Myocyte (in vitro differentiated cells): ENCODE measurements around the gene ALKBH5. TPM values are rescaled to one million over a fixed set of nuclear protein-coding genes. Genes with fewer than 3 reads are reported as not detected.
"Not testable (repeated sequence)": the region's sequence is repeated elsewhere in the genome, so short reads cannot be mapped to it uniquely, and the experiment has no call there.

Source experiments
- DNase-seq: peaks from one replicate; pipeline ENCODE4 v3.0.0-alpha.2; 2012; ENCODE audit warnings: low read depth
- total RNA-seq: library from RNA; depleted of rRNA; stranded (reverse); fragments of >200 nt; gene quantifications from 2 replicates; pipeline ENCODE4 v1.2.3, GENCODE V29; 2014

The ALKBH5 gene
- total RNA-seq, 1 donor from 2014 or later: 243 TPM

DNA sequence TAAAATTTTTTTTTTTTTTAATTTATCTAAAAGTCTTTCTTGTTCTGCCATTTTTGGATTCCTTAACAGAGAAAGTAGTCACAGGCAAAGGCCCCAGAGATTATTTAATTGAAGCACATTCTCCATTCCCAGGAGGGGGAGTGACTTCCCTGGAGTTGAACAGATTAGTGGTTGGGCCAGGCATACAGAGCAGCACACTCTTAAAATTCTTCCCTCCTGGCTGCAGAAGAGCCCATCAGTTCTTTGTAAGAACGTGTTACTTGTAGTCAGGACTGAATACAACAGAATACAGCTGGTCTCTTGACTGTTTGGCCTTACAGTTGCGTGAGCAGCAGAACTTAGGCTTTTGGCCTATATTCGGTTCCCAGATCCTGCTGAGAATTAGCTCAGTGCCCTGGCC is 1.8 kb downstream of the ALKBH5 start:
- peak; percentile 73 for DNase-seq

DNA sequence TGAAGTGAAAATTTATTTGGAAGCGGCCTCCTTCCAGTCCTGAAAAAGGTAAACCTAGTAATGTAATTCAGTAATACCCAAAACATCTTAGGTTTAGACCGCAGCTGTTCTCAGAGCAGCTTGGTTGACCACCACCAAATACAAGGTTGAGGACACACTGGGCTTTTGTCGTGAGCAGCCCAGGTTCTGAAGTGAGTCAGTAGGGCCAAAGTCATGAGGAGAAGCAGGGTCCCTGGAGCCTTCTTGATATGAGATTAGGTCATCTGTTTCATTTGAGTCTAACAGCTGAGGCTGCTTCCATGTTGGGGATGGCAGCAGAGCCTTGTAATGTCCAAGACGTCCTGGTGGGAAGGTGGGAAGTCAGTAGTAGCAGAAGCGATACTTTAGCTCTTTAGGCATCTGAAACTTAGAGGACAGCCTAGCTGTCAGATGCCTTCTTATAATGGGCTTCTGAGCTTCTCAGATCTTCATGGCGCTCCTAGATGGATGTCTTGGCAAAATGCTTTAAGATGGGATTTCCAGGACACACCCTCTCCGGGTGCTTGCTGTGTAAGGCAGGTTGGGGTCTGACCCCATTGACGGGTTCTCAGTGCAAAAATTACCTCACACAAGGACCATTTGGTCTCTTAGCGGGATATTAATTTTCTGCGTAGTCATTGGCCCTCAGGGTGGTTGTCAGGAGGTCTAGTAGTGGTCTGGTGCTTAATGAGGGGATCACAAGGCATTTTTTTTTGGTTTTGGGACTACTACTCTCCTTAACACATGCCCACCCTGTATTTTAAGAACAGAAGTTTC is 2.4 kb downstream of the ALKBH5 start:
- peak; percentile 83 for DNase-seq

DNA sequence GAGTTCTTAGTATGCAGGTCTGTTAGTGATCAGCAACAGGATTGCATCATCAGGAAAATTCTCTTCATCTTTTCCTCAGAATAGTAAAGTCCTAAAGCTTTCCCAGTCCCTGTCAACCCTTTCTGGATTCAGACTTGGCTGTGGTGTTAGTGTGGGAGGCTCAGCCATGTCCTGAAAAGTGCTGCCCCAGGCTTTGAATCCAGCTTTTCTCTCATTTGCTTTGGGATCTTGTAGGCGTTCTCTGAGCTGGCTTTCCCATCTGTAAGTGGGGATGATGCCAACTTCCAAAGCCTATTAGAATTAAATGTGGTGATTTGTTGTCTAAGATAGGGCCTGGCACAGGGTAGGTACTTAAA is 3.0 kb downstream of the ALKBH5 start:
- DNase-seq: peak; percentile 34

DNA sequence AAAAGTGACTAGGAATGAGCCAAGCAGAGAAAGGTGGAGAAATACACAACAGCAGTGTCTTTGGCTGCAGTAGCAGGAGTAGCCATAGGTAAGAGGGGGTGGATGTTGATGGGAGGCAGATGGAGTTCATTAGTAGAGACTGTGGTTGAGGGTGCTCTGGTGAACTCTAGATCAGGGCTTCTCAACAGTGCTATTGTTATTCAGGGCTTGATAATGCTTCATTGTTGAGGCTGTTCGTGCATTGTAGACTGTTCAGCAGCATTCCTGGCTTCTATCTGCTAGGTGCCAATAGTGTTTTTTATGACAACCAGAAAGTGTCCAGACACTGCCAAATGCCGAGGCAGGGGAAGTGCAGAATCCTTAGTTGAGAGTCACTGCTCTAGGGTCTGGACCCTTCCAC is 3.6 kb downstream of the ALKBH5 start:
- no peak for DNase-seq

DNA sequence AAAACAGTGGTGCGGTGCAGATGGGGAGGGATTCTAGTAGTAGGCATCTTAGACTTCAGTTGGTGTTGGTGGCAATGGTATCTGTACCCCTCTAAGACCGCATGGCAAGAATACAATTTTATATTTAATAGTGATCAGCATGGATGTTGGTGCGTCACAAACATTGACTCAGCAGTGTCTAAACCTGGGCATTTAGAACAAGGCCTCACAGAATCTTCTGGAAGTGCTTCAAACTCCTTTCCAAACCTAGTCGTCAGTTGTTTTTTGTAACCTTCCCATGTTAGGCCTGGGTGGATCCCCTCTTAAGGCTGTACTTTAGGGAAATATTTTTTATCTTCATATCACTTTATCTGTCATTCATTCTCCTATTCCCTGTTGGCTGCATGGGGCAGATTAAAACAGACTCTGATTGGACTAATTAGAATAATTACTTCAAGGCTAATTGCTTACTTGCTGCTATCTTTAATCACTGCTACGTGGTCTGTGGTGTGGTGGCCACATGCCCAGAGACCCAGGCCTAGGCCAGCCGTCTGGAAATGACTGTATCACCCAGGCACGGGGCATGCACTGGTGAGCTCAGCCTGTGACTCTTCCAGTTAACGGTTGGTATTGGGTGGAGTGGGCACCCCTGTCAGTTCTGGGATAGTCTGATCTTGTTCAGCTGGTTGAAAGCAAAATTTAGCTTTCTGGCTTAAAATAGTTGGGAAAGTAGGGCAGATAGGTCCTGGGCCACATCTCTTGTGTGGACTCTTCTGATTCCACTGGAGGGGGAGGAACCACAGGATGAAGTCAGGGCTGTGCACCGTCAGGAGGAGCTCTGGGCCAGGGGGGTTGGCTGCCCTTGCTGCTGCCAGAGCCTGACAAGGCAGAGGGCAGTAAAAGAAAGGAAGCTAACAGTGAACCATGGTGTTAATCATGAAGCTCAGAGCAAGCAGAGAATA is 4.5 kb downstream of the ALKBH5 start:
- peak; percentile 89 for DNase-seq

DNA sequence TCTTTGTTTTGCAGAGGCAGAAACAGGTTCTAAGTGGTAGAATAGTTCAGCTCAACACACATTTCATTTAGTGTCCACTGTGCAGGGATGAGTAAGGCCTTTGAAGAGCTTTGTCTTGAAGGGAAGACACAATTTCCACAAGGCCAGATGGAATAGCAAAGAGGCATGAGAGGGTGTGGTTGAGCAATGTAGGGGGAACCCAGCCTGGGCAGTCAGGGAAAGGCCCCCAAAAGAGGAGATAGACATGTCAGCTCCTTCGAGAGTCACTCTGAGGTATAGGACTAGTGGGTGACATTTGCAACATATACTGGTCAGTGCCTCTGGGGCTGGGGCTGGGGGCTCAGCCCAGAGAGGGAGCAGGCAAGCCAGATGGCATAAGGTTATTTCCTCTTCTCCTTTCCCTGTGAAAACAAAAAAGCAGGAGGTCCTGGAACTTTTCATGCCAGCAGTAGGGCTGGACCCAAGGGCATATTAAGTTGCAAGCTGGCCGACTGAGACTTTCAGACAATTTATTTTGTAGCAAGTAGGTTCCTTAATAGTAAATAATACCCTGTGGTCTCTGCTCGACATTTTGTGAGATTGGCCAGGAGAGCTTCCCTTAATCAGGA is 7.1 kb downstream of the ALKBH5 start:
- peak; percentile 10 for DNase-seq

DNA sequence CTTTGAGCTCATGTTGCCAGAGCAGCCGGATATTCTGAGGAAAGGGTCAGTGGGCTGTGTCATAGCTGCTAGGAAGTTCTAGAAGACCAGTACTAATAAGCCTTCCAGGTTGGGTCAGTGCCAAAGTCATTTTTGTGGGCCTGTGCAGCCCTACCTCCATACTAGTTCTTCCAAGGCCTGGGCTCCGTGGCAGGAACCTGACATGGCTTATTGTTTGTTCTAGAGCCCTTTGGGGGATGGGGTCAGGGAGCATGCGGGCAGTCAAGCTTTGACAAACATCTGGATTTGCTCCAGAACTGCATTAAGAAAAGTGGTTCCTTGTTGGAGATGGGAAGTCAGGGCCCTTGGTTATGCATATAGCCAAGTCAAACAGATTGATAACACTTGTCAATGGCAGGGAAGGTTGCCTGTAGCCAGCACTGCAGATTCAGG is 7.6 kb downstream of the ALKBH5 start:
- DNase-seq: peak; percentile 47

DNA sequence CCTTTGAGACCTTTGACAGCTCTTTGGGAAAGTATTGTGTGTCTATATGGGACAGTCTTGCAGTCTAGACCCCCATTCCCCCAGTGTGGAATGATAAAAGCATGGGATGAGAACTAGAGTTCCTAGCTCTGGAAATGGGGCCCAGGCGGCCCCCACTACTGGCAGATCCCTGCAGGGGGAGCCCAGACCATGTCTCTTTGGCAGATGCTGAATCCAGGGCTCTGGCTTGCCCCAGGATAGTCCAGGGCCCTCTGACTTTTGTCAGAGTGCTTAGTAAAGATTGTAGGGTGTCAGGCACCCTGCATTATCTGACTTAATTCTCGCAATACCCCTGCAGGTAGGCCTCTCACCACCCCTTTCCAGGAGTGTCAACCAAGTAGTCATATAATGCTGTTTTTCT is 8.3 kb downstream of the ALKBH5 start:
- no peak for DNase-seq

DNA sequence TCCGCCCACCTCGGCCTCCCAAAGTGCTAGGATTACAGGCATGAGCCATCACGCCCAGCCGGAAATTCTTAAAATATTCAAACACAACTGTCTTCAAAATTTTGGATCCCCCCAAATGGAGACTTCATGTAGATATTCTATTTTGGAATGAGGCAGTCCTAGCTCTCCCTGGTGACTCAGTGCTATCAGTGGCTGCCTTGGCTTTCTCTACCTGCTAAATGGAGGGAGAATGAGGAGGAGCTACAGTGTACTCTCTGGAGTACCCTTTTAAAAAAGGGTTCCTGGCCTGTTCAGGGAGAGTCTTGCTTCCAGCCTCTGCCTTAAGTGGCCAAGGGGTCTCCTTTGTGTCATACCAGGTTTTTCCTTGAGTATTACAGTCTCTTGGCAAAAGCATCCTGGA is 10.8 kb downstream of the ALKBH5 start:
- no peak for DNase-seq

DNA sequence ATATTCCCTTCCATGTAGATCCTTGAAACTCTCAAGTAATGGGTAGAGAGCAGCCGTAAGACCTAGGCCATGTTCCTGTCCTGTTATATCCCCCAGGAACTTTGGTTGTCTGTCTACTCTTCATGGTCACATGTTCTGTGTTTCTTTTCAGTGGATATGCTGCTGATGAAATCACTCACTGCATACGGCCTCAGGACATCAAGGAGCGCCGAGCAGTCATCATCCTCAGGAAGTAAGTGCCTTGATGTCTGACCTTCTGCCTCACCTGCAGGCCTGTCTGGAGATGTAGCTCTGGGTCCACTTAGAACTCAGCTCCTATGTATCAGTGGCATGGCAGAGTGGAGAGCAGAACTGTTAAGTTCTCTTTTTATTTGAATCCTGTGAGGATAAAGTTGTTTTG is 11.2 kb downstream of the ALKBH5 start:
- DNase-seq: no peak

DNA sequence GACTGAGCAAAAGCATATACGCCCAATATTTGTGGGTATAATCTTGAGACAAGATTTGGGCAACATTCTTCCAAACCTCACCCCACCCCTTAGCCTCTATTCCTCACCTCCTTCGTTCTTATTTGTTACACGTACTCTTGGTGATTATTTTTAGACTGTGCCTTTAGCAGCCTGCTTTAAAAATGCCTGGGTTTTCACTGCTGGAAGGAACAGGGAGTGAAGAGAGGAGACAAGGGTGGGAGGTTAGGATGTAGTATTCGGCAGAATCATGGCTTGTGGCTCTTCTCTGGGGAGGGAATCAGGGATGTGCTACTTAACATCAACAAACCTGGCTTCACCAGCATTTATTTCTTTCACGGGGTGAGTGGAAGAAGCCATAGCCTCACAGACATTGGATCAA is 11.6 kb downstream of the ALKBH5 start:
- no peak for DNase-seq

DNA sequence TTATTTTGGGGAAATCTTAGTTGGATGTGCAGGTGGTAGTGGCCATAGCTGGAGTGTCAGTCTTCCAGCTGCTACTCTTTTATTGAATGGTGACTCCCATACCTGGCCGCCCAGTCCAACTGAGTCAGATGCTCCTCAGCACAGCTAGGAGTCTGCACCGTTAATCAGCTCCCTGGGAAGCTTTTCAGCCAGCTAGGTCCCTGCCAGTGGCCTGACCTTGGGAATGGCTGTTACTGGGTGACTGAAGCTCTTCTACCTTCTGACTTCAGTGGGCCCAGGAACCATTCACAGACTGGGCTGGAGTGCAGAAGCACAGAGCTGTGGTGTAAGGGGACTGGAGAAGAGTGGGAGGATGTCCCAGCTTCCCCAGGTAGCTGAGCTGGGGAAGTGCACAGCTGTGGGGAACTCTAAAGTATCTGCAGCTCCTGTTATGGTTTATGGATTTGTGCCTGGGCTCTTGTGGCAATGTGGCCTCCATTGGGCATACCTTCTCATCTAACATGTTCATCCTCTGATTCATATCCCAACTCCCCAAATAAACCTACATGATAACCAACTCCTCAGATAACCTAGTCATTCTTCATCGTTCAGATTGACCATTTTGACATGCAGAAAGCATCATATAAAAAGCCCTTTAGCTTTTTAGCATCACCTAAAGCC is 14.0 kb downstream of the ALKBH5 start:
- DNase-seq: peak; percentile 60

DNA sequence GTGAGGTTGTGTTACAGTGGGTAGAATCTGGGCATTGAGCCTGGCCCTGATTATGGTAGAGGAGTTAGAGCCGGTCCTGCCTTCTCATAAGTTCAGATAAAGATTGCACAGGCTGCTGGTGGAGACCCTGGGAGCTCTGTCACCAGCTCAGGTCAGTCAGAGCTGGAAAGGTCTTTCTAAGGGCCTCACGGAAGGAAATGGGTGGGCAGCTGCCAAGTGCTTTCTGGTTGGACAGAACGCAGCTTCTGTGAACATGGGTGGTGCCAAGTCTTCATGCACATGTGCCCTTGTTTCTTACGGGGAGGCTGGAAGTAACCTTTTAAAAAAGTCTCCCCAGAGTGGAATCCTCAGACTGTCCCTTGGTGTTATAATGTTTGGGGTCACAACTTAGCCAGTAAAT is 14.9 kb downstream of the ALKBH5 start:
- no peak for DNase-seq

DNA sequence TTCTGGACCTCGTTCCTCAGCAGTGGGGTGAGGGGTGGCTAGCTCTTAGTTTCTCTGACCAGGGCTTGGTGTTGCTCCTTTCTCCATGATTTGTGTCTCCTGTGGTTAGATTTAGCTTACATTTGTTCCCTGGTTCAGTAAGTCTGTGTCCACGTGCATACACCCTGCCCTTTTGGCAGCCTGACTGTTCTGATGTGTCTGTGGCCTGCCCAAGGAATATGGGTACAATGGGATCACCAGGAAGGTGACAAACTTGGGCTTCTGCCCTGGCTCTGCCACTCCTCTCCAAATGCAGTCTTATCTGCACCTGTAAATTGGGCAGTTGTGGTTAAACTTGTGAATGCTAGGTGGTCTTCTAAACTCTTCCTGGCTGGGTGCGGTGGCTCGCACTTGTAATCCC is 17.5 kb downstream of the ALKBH5 start:
- DNase-seq: no peak

DNA sequence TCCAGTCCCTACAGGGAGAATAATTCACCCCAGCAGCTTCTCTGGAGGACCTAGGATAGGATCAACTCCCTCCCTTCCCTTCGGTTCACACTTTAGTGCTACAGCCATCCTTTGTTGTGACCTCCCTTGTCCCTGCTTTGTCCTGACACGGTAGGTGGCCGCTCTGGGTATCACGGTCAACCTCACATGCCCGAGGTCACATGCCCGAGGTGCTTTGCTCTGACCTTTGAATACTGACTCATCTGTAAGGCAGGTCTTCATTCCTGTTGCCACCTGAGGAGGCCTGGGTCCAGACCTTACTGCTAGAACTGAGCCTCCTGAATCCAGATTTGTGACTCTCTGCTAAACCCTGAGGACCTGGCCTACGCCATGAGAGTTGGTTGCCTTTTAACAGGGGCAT is 19.7 kb downstream of the ALKBH5 start:
- DNase-seq: no peak

DNA sequence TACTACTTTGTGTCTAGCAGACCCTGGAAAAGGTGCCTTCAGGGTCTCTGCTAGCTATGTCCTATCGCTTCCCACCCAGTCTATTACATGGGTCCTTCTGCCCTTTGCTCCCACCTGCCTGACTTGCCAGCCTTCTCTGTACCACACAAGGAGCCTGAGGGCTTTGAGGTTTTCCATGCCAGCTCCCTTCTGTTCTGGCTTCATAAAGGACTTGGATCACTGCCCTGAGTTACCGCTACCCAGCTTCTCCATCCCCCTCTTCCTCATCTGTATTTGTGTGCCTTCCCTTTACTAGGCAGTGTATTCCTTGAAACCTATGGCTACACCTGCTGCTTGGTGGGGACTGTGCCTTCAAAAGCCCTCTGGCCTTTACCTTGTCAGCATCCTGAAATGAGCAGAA is 22.2 kb downstream of the ALKBH5 start:
- DNase-seq: no peak

DNA sequence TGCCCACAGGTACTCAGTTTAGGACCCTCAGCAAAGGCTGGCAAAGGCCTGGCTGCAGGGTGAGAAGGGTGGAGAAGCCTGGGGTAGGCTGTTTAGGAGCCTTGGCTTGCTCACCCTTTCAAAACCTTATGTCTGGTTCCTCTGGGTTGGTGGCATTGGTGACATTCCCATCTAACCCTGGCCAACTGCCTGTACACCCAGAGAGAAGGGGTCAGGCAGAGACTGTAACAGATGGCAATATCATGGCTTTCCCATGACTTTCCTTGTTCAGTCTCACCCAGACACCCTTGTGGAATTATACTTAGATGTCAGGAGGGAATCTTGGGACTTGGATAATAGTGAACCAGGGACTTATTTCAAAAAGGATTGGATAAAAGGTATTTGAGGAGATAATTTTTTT is 23.3 kb downstream of the ALKBH5 start:
- DNase-seq: peak; percentile 55

DNA sequence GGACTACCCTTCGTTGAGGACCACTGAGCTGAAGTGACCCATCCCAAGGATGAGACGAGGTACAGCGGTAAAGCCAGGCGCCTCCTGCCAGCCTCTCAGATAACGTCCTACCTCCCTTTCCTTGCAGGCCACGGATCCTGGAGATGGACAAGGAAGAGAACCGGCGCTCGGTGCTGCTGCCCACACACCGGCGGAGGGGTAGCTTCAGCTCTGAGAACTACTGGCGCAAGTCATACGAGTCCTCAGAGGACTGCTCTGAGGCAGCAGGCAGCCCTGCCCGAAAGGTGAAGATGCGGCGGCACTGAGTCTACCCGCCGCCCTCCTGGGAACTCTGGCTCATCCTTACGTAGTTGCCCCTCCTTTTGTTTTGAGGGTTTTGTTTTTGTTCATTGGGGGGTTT is 24.5 kb downstream of the ALKBH5 start:
- DNase-seq: no peak

DNA sequence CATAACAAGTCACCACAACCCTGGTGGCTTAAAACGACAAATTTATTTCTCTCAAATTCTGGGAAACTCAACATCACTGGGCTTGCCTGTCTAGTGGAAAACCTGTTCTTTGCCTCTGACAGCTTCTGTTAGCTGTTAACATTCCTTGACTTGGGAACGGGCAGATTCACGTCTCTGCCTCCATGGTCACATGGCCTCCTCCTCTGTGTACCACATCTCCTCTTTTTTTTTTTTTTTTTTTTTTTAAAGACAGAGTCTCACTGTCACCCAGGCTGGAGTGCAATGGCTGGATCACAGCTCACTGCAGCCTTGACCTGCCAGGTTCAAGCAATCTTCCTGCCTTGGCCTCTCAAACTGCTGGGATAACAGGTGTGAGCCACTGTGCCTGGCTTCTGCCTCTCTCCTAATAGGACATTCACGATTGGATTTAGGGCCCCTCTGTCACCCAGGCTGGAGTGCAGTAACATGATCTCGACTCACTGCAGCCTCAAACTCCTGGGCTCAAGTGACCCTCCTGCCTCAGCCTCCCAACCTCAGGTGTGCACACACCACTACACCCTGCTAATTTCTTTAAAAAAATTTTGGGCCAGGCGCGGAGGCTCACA is 30.1 kb downstream of the ALKBH5 start:
- DNase-seq: no peak

DNA sequence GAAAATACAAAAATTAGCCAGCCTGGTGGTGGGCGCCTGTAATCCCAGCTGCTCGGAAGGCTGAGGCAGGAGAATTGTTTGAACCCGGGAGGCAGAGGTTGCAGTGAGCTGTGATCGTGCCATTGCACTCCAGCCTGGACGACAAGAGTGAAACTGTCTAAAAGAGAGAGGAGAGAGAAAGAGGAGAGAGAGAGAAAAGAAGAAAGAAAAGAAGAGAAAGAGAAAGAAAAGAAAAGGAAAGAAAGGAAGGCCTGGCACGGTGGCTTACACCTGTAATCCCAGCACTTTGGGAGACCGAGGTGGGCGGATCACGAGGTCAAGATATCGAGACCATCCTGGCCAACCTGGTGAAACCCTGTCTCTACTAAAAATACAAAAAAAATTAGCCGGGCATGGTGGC is 33.3 kb downstream of the ALKBH5 start:
- not testable (repeated sequence) for DNase-seq

DNA sequence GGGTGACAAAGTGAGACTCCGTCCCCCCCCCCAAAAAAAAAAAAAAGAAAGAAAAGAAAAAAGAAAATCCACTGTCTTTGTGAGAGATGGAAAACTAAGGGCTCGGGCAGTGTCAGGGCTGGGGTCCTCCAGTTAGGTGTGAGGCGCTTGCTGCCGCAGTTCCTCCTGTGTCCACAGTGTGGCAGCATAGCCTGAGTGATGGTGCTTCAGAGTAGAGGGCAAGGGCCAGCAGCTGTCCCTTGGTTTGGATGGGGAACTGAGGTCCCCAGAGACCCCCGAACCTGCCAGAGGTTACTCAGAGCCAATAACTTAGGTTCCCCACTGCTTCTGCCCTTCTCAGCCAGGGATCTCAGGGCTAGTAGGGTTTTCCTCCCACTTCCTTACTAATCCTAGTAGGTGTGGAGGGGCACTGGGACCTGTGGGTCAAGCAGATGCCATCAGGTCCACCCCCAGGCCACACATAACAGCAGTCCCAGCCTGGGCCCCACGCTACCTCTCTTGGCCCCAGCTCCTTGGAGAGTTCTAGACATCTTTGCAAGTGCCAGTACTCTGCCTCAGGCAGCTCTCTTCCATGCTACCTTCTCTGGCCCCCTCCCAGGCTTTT is 33.9 kb downstream of the ALKBH5 start:
- DNase-seq: peak; percentile 79
